ENCODE results near the gene PRR33.

Gene PRR33

GRCh38 chr11:1864231-1864630 is 27.5 kb downstream of the PRR33 start:
- Histone ChIP-seq H2AFZ (ENCODE audit: low read length) (no peak overlapping the region), H3K4me1 (ENCODE audit: insufficient read depth, low read length, poor library complexity, severe bottlenecking) (no peaks in the 10 kb centered on the region), H3K27me3 (ENCODE audit: insufficient read depth, low read length, poor library complexity, severe bottlenecking) (no peaks in the 10 kb centered on the region), H3K9ac (ENCODE audit: low read depth, low read length, poor library complexity, severe bottlenecking) (no peak overlapping the region), H3K9me3 (ENCODE audit: insufficient read depth, low read depth, low read length) (no peaks in the 10 kb centered on the region), H3K4me2 (ENCODE audit: low read depth, low read length, poor library complexity, severe bottlenecking) (no peak overlapping the region), H3K79me2 (ENCODE audit: insufficient read depth, low read length) (peaks cover 28% of the 10 kb centered on the region; the same call in 1 of the 2 replicates), H3K36me3 (ENCODE audit: insufficient read depth, low read length) (no peaks in the 10 kb centered on the region), H3F3A (ENCODE audit: low read depth) (no peaks in the 10 kb centered on the region), H3K4me3 (ENCODE audit: low read length, poor library complexity, severe bottlenecking) (no peak overlapping the region), H3K9me2 (replicated peaks; ENCODE audit: low read depth, low read length) (no peaks in the 10 kb centered on the region), H4K20me1 (ENCODE audit: insufficient read depth, low read length, poor library complexity, severe bottlenecking) (peaks cover 4% of the 10 kb centered on the region)
- TF ChIP-seq EZH2phosphoT487 (IDR thresholded peaks at IDR 0.05; ENCODE audit: borderline replicate concordance) (no peak), CTCF (conservative IDR thresholded peaks at IDR 0.05; ENCODE audit: low read length) (no peak)

GRCh38 chr11:1863352-1864216 is 28.1 kb downstream of the PRR33 start:
- H3K79me2 ChIP-seq (ENCODE audit: insufficient read depth, low read length), result peaks cover 32% of the 10 kb centered on the region; the same call in 1 of the 2 replicates
- H3K27me3 ChIP-seq (ENCODE audit: insufficient read depth, low read length, poor library complexity, severe bottlenecking), result no peaks in the 10 kb centered on the region
- no peaks in the 10 kb centered on the region for H3K36me3 ChIP-seq (ENCODE audit: insufficient read depth, low read length)
- no peak overlapping the region for H3K9ac ChIP-seq (ENCODE audit: low read depth, low read length, poor library complexity, severe bottlenecking)
- no peaks in the 10 kb centered on the region for H3F3A ChIP-seq (ENCODE audit: low read depth)
- no peak overlapping the region for H3K4me3 ChIP-seq (ENCODE audit: low read length, poor library complexity, severe bottlenecking)
- peaks cover 4% of the 10 kb centered on the region for H4K20me1 ChIP-seq (ENCODE audit: insufficient read depth, low read length, poor library complexity, severe bottlenecking)
- no peak overlapping the region for H2AFZ ChIP-seq (ENCODE audit: low read length)
- H3K4me2 ChIP-seq (ENCODE audit: low read depth, low read length, poor library complexity, severe bottlenecking), result no peak overlapping the region
- no peaks in the 10 kb centered on the region for H3K9me3 ChIP-seq (ENCODE audit: insufficient read depth, low read depth, low read length)
- no peaks in the 10 kb centered on the region for H3K4me1 ChIP-seq (ENCODE audit: insufficient read depth, low read length, poor library complexity, severe bottlenecking)
- TF ChIP-seq CTCF (conservative IDR thresholded peaks at IDR 0.05; ENCODE audit: low read length), result no peak
- TF ChIP-seq EZH2phosphoT487 (IDR thresholded peaks at IDR 0.05; ENCODE audit: borderline replicate concordance), result no peak
- no peaks in the 10 kb centered on the region for H3K9me2 ChIP-seq (replicated peaks; ENCODE audit: low read depth, low read length)

- H3K4me3 ChIP-seq (ENCODE audit: low read length, poor library complexity, severe bottlenecking), result no peak overlapping the region
- H3K4me1 ChIP-seq (ENCODE audit: insufficient read depth, low read length, poor library complexity, severe bottlenecking), result no peaks in the 10 kb centered on the region
- no peaks in the 10 kb centered on the region for H3K27me3 ChIP-seq (ENCODE audit: insufficient read depth, low read length, poor library complexity, severe bottlenecking)
- H3F3A ChIP-seq (ENCODE audit: low read depth), result no peaks in the 10 kb centered on the region
- H3K9me2 ChIP-seq (replicated peaks; ENCODE audit: low read depth, low read length), result no peaks in the 10 kb centered on the region
- H3K9me3 ChIP-seq (ENCODE audit: insufficient read depth, low read depth, low read length), result no peaks in the 10 kb centered on the region
- no peaks in the 10 kb centered on the region for H3K36me3 ChIP-seq (ENCODE audit: insufficient read depth, low read length)
- no peak overlapping the region for H3K4me2 ChIP-seq (ENCODE audit: low read depth, low read length, poor library complexity, severe bottlenecking)
- H2AFZ ChIP-seq (ENCODE audit: low read length), result no peak overlapping the region
- H3K79me2 ChIP-seq (ENCODE audit: insufficient read depth, low read length), result peaks cover 36% of the 10 kb centered on the region; the same call in 1 of the 2 replicates
- H3K9ac ChIP-seq (ENCODE audit: low read depth, low read length, poor library complexity, severe bottlenecking), result no peak overlapping the region
- no peak for TF ChIP-seq EZH2phosphoT487 (IDR thresholded peaks at IDR 0.05; ENCODE audit: borderline replicate concordance)
- H4K20me1 ChIP-seq (ENCODE audit: insufficient read depth, low read length, poor library complexity, severe bottlenecking), result peaks cover 4% of the 10 kb centered on the region
These were observed 28.9 kb downstream of the PRR33 start for GRCh38 chr11:1862588-1863351.
